Karpas-422 (cell line): ENCODE results near the gene BIRC7. TPM values are rescaled to one million over a fixed set of nuclear protein-coding genes. Genes with fewer than 3 reads are reported as not detected.

Source experiments
- DNase-seq: peaks from one replicate; pipeline ENCODE4 v3.0.0-alpha.2; 2015
- H2AFZ ChIP-seq: fragments of 200-600 bp; sonication (generic); 2 replicates; pipeline ENCODE4 v1.6.1; 2014; ENCODE audit warnings: antibody characterized with exemption, low read length, mixed read lengths
- H3K27ac ChIP-seq: fragments of 200-600 bp; sonication (generic); 2 replicates; pipeline ENCODE4 v1.5.1; 2014; ENCODE audit warnings: mild to moderate bottlenecking, low read length, moderate library complexity
- H3K27me3 ChIP-seq: fragments of 200-600 bp; sonication (generic); 2 replicates; pipeline ENCODE4 v1.6.1; 2014; ENCODE audit warnings: low read length, mixed read lengths
- H3K36me3 ChIP-seq: fragments of 200-600 bp; sonication (generic); 2 replicates; pipeline ENCODE4 v1.6.1; 2014; ENCODE audit warnings: low read length, mixed read lengths; ENCODE audit not compliant: insufficient read depth
- H3K4me1 ChIP-seq: fragments of 200-600 bp; sonication (generic); 2 replicates; pipeline ENCODE4 v1.6.1; 2014; ENCODE audit warnings: mild to moderate bottlenecking, low read length, mixed read lengths
- H3K4me2 ChIP-seq: fragments of 200-600 bp; sonication (generic); 2 replicates; pipeline ENCODE4 v1.6.1; 2014; ENCODE audit warnings: low read length, low read depth, mild to moderate bottlenecking; ENCODE audit not compliant: poor library complexity, severe bottlenecking
- H3K4me3 ChIP-seq: fragments of 200-600 bp; sonication (generic); 2 replicates; pipeline ENCODE4 v1.5.1; 2014; ENCODE audit warnings: mild to moderate bottlenecking, antibody characterized with exemption, low read length, mixed read lengths
- H3K79me2 ChIP-seq: fragments of 200-600 bp; sonication (generic); 2 replicates; pipeline ENCODE4 v1.6.1; 2014; ENCODE audit warnings: mild to moderate bottlenecking, low read length, mixed read lengths
- H3K9ac ChIP-seq: fragments of 200-600 bp; sonication (generic); 2 replicates; pipeline ENCODE4 v1.6.0; 2014; ENCODE audit warnings: low read length
- H3K9me2 ChIP-seq: fragments of 200-600 bp; sonication (generic), shearing (Covaris generic); replicated peaks from 2 replicates; pipeline ENCODE4 v1.6.0; 2014; ENCODE audit warnings: mild to moderate bottlenecking, low read length, moderate library complexity; ENCODE audit not compliant: insufficient read depth
- H3K9me3 ChIP-seq: fragments of 300-700, 200-600 bp; sonication (generic); 2 replicates; pipeline ENCODE4 v1.6.1; 2014; ENCODE audit warnings: low read length, mixed read lengths
- H4K20me1 ChIP-seq: fragments of 200-600 bp; sonication (generic); 2 replicates; pipeline ENCODE4 v1.6.1; 2014; ENCODE audit warnings: mild to moderate bottlenecking, antibody characterized with exemption, low read length, low read depth; ENCODE audit not compliant: insufficient read depth
- total RNA-seq: library from RNA; depleted of rRNA; stranded (reverse); fragments of >200 nt; shearing (Covaris generic); gene quantifications from 2 replicates; pipeline ENCODE4 v1.2.3, GENCODE V29; 2014; ENCODE audit warnings: low replicate concordance

Gene BIRC7
- total RNA-seq, 1 experiment from 2014 or later = 10.7 TPM

GRCh38 chr20:63202021-63202420 lies 33.7 kb upstream of the BIRC7 start:
- no peak overlapping the region for H3K4me3 ChIP-seq
- peaks cover 87% of the 10 kb centered on the region for H4K20me1 ChIP-seq
- no peak overlapping the region for H3K9ac ChIP-seq
- H3K27ac ChIP-seq = no peak overlapping the region
- no peak overlapping the region for H2AFZ ChIP-seq
- H3K4me2 ChIP-seq = no peak overlapping the region
- DNase-seq = no peak
- H3K79me2 ChIP-seq = peaks cover 93% of the 10 kb centered on the region
- peaks cover 14% of the 10 kb centered on the region; the same call in 1 of the 2 replicates for H3K36me3 ChIP-seq
- no peaks in the 10 kb centered on the region for H3K27me3 ChIP-seq
- H3K4me1 ChIP-seq = no peaks in the 10 kb centered on the region
- H3K9me2 ChIP-seq = no peaks in the 10 kb centered on the region
- H3K9me3 ChIP-seq = no peaks in the 10 kb centered on the region

GRCh38 chr20:63202811-63203526 lies 32.7 kb upstream of the BIRC7 start:
- Histone ChIP-seq H3K27me3 (no peaks in the 10 kb centered on the region), H3K4me1 (no peaks in the 10 kb centered on the region), H3K9me2 (no peaks in the 10 kb centered on the region), H4K20me1 (peaks cover 81% of the 10 kb centered on the region), H3K36me3 (peaks cover 9% of the 10 kb centered on the region; the same call in 1 of the 2 replicates), H3K9ac (no peak overlapping the region), H2AFZ (no peak overlapping the region), H3K4me3 (no peak overlapping the region), H3K79me2 (peaks cover 91% of the 10 kb centered on the region), H3K27ac (no peak overlapping the region), H3K4me2 (no peak overlapping the region), H3K9me3 (no peaks in the 10 kb centered on the region)
- DNase-seq = no peak

- Histone ChIP-seq H3K9me2 (no peaks in the 10 kb centered on the region), H3K9me3 (no peaks in the 10 kb centered on the region), H3K27me3 (no peaks in the 10 kb centered on the region), H3K4me1 (no peaks in the 10 kb centered on the region), H3K4me2 (no peak overlapping the region), H3K9ac (no peak overlapping the region), H3K4me3 (no peak overlapping the region), H2AFZ (no peak overlapping the region), H3K27ac (no peak overlapping the region), H3K36me3 (peaks cover 9% of the 10 kb centered on the region; the same call in 1 of the 2 replicates), H3K79me2 (peaks cover 93% of the 10 kb centered on the region), H4K20me1 (peaks cover 69% of the 10 kb centered on the region)
- DNase-seq = no peak
Measured at GRCh38 chr20:63204362-63204761, 31.3 kb upstream of the BIRC7 start.

GRCh38 chr20:63205896-63206295 lies 29.8 kb upstream of the BIRC7 start:
- H4K20me1 ChIP-seq = peaks cover 65% of the 10 kb centered on the region

GRCh38 chr20:63206878-63207277 lies 28.8 kb upstream of the BIRC7 start:
- DNase-seq = no peak
- Histone ChIP-seq H3K4me1 (no peaks in the 10 kb centered on the region), H3K27ac (no peak overlapping the region), H2AFZ (no peak overlapping the region), H3K4me3 (no peak overlapping the region), H3K4me2 (no peak overlapping the region), H3K27me3 (no peaks in the 10 kb centered on the region), H3K36me3 (peaks cover 7% of the 10 kb centered on the region; the same call in 1 of the 2 replicates), H3K9ac (no peak overlapping the region), H3K9me3 (no peaks in the 10 kb centered on the region), H4K20me1 (peaks cover 66% of the 10 kb centered on the region), H3K9me2 (no peaks in the 10 kb centered on the region), H3K79me2 (peaks cover 94% of the 10 kb centered on the region)

More at GRCh38 chr20:63205896-63206295, 29.8 kb upstream of the BIRC7 start:
- Histone ChIP-seq H3K4me1 (no peaks in the 10 kb centered on the region), H3K36me3 (peaks cover 12% of the 10 kb centered on the region; the same call in 1 of the 2 replicates), H3K4me2 (no peak overlapping the region), H3K27ac (no peak overlapping the region), H3K9me2 (no peaks in the 10 kb centered on the region), H2AFZ (no peak overlapping the region), H3K79me2 (peaks cover 94% of the 10 kb centered on the region), H3K4me3 (no peak overlapping the region), H3K27me3 (no peaks in the 10 kb centered on the region), H3K9ac (no peak overlapping the region), H3K9me3 (no peaks in the 10 kb centered on the region)
- no peak for DNase-seq

- Histone ChIP-seq H3K9me2 (no peaks in the 10 kb centered on the region), H2AFZ (no peak overlapping the region), H3K9ac (no peak overlapping the region), H3K9me3 (no peaks in the 10 kb centered on the region), H3K36me3 (peaks cover 17% of the 10 kb centered on the region; the same call in 1 of the 2 replicates), H3K4me1 (no peaks in the 10 kb centered on the region), H4K20me1 (peaks cover 70% of the 10 kb centered on the region), H3K4me2 (no peak overlapping the region), H3K27me3 (no peaks in the 10 kb centered on the region), H3K79me2 (peaks cover 96% of the 10 kb centered on the region), H3K4me3 (no peak overlapping the region), H3K27ac (no peak overlapping the region)
- no peak for DNase-seq
Measured at GRCh38 chr20:63208346-63208909, 27.3 kb upstream of the BIRC7 start.

GRCh38 chr20:63210011-63210605 lies 25.6 kb upstream of the BIRC7 start:
- H4K20me1 ChIP-seq = peaks cover 57% of the 10 kb centered on the region
- peaks cover 11% of the 10 kb centered on the region for H3K4me1 ChIP-seq

GRCh38 chr20:63212393-63212730 lies 23.3 kb upstream of the BIRC7 start:
- H3K27me3 ChIP-seq = no peaks in the 10 kb centered on the region
- no peaks in the 10 kb centered on the region for H3K9me3 ChIP-seq
- no peak overlapping the region for H3K4me2 ChIP-seq
- no peak overlapping the region for H3K4me3 ChIP-seq
- peaks cover 83% of the 10 kb centered on the region for H3K79me2 ChIP-seq
- H3K9ac ChIP-seq = no peak overlapping the region
- no peak overlapping the region for H2AFZ ChIP-seq
- H4K20me1 ChIP-seq = peaks cover 43% of the 10 kb centered on the region
- peaks cover 24% of the 10 kb centered on the region for H3K36me3 ChIP-seq
- no peak for DNase-seq
- H3K4me1 ChIP-seq = peaks cover 22% of the 10 kb centered on the region
- no peak overlapping the region for H3K27ac ChIP-seq
- no peaks in the 10 kb centered on the region for H3K9me2 ChIP-seq

More at GRCh38 chr20:63210011-63210605, 25.6 kb upstream of the BIRC7 start:
- no peaks in the 10 kb centered on the region for H3K27me3 ChIP-seq
- no peaks in the 10 kb centered on the region for H3K9me3 ChIP-seq
- no peak overlapping the region for H3K27ac ChIP-seq
- H3K79me2 ChIP-seq = peaks cover 96% of the 10 kb centered on the region
- no peaks in the 10 kb centered on the region for H3K9me2 ChIP-seq
- DNase-seq = no peak
- H3K9ac ChIP-seq = no peak overlapping the region
- no peak overlapping the region for H3K4me3 ChIP-seq
- H2AFZ ChIP-seq = no peak overlapping the region
- peaks cover 24% of the 10 kb centered on the region for H3K36me3 ChIP-seq
- H3K4me2 ChIP-seq = no peak overlapping the region
